Stimulated activated CD4-positive, alpha-beta T cell treated with anti-CD3 and anti-CD28 coated beads, Interleukin-2, amount 100 ng/mL, for 48 hours (primary cell): ENCODE results near the gene GPR33.
"Not testable (repeated sequence)": the region's sequence is repeated elsewhere in the genome, so short reads cannot be mapped to it uniquely, and the experiment has no call there.

Experiments used
- DNase-seq, 2 donors: peaks; one replicate each; pipeline ENCODE4 v3.0.0-alpha.2; 2020

Gene GPR33, protein sequence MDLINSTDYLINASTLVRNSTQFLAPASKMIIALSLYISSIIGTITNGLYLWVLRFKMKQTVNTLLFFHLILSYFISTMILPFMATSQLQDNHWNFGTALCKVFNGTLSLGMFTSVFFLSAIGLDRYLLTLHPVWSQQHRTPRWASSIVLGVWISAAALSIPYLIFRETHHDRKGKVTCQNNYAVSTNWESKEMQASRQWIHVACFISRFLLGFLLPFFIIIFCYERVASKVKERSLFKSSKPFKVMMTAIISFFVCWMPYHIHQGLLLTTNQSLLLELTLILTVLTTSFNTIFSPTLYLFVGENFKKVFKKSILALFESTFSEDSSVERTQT

DNA sequence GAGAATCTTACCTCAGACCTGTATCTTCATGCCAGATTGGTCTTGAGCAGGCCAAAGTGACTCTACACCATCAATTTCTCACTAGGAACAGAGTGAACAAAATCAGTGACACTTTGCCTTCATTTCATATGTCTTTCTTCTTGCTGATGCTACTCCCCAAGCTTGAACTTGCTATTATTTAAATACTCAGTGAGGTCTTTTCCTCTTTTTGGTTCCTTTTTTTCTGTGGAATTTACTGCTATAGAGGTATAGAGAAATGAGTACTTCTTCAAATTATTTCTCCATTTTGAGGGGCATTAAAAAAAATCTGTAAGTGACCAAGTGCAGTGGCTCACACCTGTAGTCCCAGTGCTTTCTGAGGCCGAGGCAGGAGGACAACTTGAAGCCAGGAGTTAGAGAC lies at the start of gene GPR33:
Gene GPR33, minus strand, starts transcription at position 154 of the 400 bp plus-strand sequence. CDS start 4,074 bp downstream, outside the sequence.
- DNase-seq: no peak

DNA sequence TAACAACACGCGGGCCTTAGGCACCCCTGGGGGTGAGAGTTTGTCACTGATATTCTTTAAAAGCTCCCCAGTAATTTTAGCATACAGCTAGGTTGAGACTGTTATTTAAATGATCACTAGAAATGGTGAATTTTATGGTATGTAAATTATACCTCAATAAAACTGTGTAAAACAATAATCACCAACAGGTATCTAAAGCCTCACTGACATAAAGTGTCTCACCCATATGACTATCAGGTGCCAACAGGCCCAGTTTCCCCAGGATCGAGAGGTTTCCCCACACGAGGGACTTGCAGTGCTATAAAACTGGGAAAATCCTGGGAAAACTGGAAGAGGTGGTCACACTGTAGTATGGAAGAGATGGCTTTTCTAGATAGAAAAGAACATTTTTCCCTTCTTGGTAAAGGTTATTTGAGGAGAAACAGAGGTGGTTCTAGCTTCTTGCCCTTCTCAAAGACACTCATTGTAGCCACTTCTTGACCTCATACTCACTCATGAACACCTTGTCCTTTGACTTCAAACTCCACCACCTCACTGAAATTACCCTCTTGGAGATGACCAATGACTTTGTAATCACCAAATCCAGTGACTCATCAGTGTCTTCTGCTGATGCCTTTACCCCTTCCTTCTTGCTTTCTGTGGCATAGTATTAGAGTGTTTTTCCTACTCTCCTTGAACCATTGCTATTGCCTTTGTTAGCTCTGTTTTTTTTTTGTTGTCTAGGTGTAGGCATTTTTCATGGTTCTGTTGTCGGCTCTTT lies 48.5 kb upstream of the GPR33 start:
- no peak for DNase-seq

GRCh38 chr14:31530136-31530535 lies 42.3 kb upstream of the GPR33 start:
- no peak for DNase-seq

DNA sequence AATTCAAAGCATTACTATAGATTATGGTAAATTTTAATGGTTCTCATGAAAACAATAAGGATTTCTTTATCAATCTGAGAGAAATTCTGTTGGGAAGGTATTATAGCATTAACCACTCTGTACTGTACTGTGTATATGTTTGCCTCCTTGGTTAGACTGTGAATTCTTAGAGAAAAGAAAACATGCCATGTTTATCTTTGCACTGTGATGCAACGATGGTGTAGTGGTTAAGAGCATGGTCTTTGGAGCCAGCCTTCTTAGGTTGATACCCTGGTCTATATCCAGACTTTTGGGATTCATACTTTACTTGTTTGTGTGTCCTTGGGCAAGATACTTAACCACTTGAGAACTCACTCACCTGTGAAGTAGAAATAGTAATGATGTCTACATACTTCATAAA lies 41.2 kb upstream of the GPR33 start:
- DNase-seq: no peak

DNA sequence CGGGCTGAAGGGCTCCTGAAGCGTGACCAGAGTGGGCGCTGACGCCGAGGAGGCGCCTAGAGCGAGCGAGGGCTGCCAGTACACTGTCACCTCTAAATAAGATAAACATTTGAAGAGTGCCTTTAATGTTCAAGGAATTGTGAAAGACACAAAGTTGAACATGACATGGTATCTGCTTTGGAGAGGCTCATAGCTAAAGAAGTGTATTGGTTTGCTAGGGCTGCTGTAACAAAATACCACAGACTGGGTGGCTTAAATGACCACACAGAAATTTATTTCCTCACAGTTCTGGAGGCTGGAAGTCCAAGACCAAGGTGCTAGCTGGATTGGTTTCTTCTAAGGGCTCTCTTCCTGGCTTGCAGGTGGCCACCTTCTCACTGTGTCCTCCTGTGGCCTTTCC lies 39.7 kb upstream of the GPR33 start:
- DNase-seq: no peak

DNA sequence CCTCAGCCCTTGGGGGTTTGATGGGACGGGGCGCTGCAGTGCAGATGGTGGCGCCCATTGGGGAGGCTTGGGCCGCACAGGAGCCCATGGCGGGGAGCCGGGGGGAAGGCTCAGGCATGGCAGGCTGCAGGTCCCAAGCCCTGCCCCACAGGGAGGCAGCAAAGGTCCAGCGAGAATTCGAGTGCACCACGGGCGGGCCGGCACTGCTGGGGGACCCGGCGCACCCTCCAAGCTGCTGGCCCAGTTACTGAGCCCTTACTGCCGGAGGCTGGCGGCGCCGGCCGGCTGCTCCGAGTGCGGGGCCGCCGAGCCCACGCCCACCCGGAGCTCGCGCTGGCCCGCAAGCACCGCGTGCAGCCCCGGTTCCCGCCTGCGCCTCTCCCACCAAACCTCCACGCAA lies 39.2 kb upstream of the GPR33 start:
- no peak for DNase-seq

DNA sequence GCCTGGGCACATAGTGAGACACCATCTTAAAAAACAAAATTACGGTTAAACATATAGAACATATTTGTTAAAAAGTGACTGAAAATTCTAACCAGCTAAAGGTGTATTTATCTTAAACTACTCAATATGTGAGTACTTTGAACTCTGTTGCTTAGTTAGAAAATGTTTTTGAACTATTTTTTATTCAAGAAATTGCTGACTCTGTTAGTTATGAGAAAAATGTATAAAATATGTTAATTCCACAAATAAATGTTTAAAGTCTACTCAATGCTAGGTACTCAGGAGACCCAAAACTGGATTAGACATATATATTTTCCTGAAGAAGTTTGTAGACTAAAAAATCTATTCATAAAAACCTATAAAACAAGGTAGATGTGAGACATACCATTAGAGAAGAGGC lies 23.0 kb upstream of the GPR33 start:
- no peak for DNase-seq

- no peak for DNase-seq
These were observed 22.4 kb upstream of the GPR33 start for GRCh38 chr14:31510222-31510621.

DNA sequence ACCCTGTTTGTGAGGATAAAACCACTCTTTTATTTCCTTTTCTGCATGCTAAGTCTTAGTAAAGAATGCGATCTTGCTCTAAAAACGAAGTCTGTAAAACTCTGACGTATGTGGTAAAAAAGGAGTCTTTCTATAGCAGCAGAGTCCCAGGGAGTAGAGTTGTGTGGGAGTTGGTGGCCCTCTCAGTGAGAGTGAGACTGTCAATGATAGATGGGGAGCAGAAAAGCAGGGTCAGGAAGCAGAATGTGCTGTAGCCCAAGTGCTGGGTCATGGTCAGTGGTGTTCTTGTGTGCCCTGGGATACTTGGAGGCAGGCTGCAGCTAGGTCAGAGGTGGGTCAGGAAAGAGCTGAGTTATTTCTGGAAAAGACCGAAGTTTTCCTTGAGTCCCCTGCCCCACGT lies 20.3 kb upstream of the GPR33 start:
- no peak for DNase-seq

DNA sequence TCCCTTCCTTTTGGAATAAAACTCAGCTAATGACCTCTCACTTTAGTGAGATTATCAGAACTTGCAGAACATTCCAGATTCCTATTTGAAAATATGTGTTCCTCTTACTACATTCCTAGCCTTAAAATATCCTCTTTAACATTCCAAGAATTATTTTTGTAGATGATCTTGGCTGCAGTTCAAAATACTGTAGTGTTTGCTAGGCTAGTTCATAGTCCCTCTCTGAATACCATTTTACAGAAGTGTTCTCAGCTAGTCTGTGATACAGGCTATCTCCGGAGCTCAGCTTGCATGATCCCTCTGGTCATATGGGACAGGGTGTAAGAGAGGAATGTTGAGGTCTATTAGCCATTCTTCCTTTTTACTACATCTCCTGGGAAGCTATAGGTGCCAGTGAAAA lies 17.6 kb upstream of the GPR33 start:
- no peak for DNase-seq

- DNase-seq: no peak
These were observed 14.0 kb upstream of the GPR33 start for GRCh38 chr14:31501870-31502269.

DNA sequence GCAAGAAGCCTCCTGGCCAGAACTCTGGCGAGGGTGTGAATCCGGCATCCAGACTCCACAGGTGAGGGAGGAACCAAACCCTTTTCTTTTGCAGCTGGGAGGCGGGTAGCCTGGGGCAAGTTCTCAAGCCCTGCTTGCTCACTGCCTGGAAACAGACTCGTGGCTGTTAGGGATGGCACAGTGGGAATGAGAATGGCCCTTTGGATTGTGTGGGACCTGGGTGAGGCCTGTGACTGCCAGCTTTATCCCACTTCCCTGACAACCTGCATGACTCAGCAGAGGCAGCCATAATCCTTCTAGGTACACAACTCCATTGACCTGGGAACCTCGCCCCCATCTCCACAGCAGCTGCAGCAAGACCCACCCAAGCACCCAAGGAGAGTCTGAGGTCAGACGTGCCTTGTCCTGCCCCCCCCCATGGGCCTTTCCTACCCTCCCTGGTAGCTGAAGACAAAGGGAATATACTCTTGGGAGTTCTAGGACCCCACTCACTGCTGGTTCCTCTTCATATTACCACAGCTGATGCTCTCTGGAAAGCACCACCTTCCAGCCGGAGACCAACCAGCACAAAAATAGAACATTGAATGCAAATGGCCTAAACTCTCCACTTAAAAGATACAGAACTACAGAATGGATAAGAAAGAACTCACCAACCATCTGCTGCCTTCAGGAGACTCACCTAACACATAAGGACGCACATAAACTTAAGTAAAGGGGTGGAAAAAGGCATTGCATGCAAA lies 5.1 kb upstream of the GPR33 start:
- DNase-seq: no peak

GRCh38 chr14:31489691-31490090 lies 1.9 kb upstream of the GPR33 start:
- no peak for DNase-seq

GRCh38 chr14:31486764-31487163 lies 1.1 kb downstream of the GPR33 start:
- no peak for DNase-seq

DNA sequence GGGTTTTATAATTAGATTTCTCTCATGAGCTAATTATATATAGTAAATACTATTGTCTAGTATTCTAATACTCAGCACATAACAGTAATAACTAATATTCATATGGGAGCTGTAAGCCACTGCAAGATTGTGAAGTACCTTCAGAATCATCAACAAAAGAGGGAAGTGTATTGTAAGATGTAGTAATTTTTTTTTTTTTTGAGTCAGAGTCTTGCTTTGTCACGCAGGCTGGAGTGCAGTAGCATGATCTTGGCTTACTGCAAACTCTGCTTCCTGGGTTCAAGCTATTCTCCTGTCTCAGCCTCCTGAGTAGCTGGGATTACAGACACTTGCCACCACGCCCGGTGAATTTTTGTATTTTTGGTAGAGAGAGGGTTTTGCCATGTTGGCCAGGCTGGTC lies 3.1 kb downstream of the GPR33 start:
- DNase-seq: no peak

- no peak for DNase-seq
These were observed 7.7 kb downstream of the GPR33 start for GRCh38 chr14:31480156-31480555.

- DNase-seq: no peak
These were observed 8.8 kb downstream of the GPR33 start for GRCh38 chr14:31479027-31479426.

DNA sequence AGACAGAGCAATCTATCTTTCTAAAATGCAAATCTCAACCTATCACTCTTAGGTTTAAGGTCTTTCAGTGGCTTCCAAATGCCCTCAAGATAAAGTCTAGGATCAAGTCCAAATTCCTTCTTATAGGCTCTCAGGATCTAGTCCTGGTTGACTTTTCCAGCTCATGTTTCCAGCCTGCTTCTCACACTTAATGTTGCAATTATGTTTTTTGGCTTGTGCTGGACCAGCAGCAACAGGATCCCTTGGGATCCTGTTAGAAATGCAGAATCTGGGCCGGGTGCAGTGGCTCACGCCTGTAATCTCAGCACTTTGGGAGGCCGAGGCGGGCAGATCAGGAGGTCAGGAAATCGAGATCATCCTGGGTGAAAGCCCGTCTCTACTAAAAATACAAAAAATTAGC lies 10.6 kb downstream of the GPR33 start:
- no peak for DNase-seq

DNA sequence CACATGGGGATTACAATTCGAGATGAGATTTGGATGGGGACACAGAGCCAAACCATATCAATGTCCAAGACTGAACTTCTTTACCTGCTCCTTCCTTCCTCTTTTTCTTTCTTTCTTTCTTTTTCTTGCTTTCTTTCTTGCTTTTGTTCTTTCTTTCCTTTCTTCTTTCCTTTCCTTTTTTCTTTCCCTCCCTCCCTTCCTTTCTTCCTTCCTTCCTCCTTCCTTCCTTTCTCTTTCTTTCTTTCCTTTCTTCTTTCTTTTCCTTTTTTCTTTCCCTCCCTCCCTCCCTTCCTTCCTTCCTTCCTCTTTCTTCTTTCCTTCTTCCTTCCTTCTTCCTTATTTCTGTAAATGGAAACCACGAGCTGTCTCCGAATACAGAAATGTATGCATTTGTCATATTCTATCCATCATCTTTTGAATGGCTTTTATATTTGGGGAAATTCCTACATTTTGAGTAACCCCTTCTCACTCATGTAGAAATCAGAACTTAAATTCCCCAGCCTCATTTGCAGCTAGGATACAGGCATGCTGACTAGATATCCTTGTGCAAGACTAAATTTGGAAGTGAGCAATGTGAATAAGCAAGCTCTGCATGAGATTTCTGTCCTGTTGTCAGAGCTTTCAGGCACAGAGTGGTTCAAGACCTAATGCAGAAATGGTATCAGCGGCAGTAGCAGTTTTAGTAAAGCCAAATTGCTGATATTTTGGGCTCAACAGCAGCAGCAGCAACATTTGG lies 11.5 kb downstream of the GPR33 start:
- DNase-seq: no peak

GRCh38 chr14:31466554-31466953 lies 21.3 kb downstream of the GPR33 start:
- DNase-seq: no peak

- no peak for DNase-seq
These were observed 22.7 kb downstream of the GPR33 start for GRCh38 chr14:31465111-31465510.

DNA sequence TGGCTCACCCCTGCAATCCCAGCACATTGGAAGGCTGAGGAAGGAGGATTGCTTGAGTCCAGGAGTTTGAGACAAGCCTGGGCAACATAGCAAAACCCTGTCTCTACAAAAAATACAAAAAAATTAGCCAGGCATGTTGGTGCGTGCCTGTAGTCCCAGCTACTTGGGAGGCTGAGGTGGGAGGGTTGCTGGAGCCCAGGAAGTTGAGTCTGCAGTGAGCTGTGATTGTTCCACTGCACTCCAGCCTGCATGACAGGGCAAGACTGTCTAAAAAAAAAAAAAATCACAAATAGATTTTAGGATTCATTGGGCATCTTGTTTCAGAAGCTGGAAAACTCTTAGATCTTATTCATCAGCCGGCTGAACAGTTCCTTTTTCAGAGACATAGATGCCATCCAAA lies 25.4 kb downstream of the GPR33 start:
- DNase-seq: not testable (repeated sequence)

DNA sequence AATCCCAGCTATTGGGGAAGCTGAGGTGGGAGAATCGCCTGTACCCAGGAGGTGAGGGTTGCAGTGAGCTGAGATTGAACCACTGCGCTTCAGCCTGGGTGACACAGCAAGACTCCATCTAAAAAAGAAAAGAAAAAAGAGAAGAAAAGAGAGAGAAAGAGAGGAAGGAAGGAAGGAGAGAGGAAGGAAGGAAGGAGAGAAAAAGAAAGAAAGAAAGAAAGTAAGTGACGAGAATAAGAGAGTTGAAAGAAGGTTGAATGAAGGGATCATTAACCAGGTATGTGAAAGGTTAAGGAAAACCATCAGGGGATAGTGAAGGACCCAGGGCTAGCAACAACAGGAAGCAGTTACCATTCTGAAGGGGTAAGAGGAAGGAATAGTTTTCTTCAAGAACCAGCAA lies 26.3 kb downstream of the GPR33 start:
- DNase-seq: no peak
